ENCODE data around the gene RSRC1. TPM values are rescaled to one million over a fixed set of nuclear protein-coding genes. Genes with fewer than 3 reads are reported as not detected.

The RSRC1 gene
- total and polyA plus RNA-seq, 7 donors = 14.9 to 60.7 (median 41.0) TPM

DNA sequence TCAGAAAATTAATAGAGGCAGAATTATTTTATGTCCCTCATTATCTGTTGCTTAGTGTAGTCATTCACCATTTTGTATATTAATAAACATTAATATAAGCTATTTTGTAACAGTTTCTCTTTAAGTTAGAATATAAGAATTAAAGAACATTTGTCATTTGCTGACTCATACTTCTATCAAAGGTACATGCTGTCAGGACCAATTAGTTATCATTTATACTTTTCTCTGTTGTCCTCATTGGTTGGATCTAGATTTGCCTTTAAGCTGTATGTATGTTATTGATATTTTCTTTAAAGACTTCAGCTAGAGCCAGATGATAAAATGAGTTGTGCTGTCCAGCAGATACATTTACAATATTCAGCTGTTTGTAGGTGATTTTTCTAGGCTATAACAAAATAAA lies 292.7 kb downstream of the RSRC1 start:
- no peak overlapping the region for H3K27ac ChIP-seq
- TF ChIP-seq EP300 (IDR thresholded peaks at IDR 0.05) = no peak
- TF ChIP-seq POLR2AphosphoS5 (IDR thresholded peaks at IDR 0.05) = no peak
- TF ChIP-seq, protein P1, sequence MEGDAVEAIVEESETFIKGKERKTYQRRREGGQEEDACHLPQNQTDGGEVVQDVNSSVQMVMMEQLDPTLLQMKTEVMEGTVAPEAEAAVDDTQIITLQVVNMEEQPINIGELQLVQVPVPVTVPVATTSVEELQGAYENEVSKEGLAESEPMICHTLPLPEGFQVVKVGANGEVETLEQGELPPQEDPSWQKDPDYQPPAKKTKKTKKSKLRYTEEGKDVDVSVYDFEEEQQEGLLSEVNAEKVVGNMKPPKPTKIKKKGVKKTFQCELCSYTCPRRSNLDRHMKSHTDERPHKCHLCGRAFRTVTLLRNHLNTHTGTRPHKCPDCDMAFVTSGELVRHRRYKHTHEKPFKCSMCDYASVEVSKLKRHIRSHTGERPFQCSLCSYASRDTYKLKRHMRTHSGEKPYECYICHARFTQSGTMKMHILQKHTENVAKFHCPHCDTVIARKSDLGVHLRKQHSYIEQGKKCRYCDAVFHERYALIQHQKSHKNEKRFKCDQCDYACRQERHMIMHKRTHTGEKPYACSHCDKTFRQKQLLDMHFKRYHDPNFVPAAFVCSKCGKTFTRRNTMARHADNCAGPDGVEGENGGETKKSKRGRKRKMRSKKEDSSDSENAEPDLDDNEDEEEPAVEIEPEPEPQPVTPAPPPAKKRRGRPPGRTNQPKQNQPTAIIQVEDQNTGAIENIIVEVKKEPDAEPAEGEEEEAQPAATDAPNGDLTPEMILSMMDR (IDR thresholded peaks at IDR 0.05) = no peak
- no peak for TF ChIP-seq POLR2A (IDR thresholded peaks at IDR 0.05)
- H3K9me3 ChIP-seq = no peaks in the 10 kb centered on the region
- no peaks in the 10 kb centered on the region for H3K27me3 ChIP-seq
- H3K4me1 ChIP-seq = no peaks in the 10 kb centered on the region
- H3K36me3 ChIP-seq = no peaks in the 10 kb centered on the region
- no peak for DNase-seq
- intact Hi-C loops (cut with DNase I) = no loop called here
- no peak overlapping the region for H3K4me3 ChIP-seq

GRCh38 chr3:158403013-158403412 lies 293.1 kb downstream of the RSRC1 start:
- H3K9me3 ChIP-seq = no peaks in the 10 kb centered on the region
- no peaks in the 10 kb centered on the region for H3K4me1 ChIP-seq
- no peak overlapping the region for H3K27ac ChIP-seq
- H3K36me3 ChIP-seq = no peaks in the 10 kb centered on the region
- intact Hi-C loops (cut with DNase I) = no loop called here
- H3K4me3 ChIP-seq = no peak overlapping the region
- DNase-seq = no peak
- no peaks in the 10 kb centered on the region for H3K27me3 ChIP-seq
- WGBS, 2 donors = 50 to 73% methylated on average over 1 of the region's 1 CpG
- TF ChIP-seq POLR2A (IDR thresholded peaks at IDR 0.05) (no peak), POLR2AphosphoS5 (IDR thresholded peaks at IDR 0.05) (no peak), EP300 (IDR thresholded peaks at IDR 0.05) (no peak)
- TF ChIP-seq, protein P1 (IDR thresholded peaks at IDR 0.05) = no peak

- H3K4me1 ChIP-seq = no peaks in the 10 kb centered on the region
- no peak overlapping the region for H3K4me3 ChIP-seq
- no peaks in the 10 kb centered on the region for H3K36me3 ChIP-seq
- no peak for DNase-seq
- H3K9me3 ChIP-seq = no peaks in the 10 kb centered on the region
- TF ChIP-seq POLR2AphosphoS5 (IDR thresholded peaks at IDR 0.05) (no peak), EP300 (IDR thresholded peaks at IDR 0.05) (no peak), POLR2A (IDR thresholded peaks at IDR 0.05) (no peak)
- TF ChIP-seq, protein P1 (IDR thresholded peaks at IDR 0.05) = no peak
- 76 to 88% methylated on average over 1 of the region's 1 CpG for WGBS, 2 donors
- H3K27me3 ChIP-seq = no peaks in the 10 kb centered on the region
- intact Hi-C loops (cut with DNase I) = no loop called here
- no peak overlapping the region for H3K27ac ChIP-seq
These were observed 294.3 kb downstream of the RSRC1 start for GRCh38 chr3:158404131-158404718.

GRCh38 chr3:158405507-158405906 lies 295.6 kb downstream of the RSRC1 start:
- Histone ChIP-seq H3K9me3 (no peaks in the 10 kb centered on the region), H3K27me3 (no peaks in the 10 kb centered on the region), H3K4me1 (no peaks in the 10 kb centered on the region), H3K36me3 (no peaks in the 10 kb centered on the region), H3K27ac (no peak overlapping the region), H3K4me3 (no peak overlapping the region)
- TF ChIP-seq EP300 (IDR thresholded peaks at IDR 0.05) (no peak), POLR2A (IDR thresholded peaks at IDR 0.05) (no peak), POLR2AphosphoS5 (IDR thresholded peaks at IDR 0.05) (no peak)
- TF ChIP-seq, protein P1 (IDR thresholded peaks at IDR 0.05) = no peak
- DNase-seq = no peak
- WGBS, 2 donors = 94 to 97% methylated on average over 2 of the region's 2 CpGs
- intact Hi-C loops (cut with DNase I) = no loop called here

Measured in sigmoid colon (tissue), 7 donors.